ENCODE measurements around the gene PCNX3. TPM values are rescaled to one million over a fixed set of nuclear protein-coding genes. Genes with fewer than 3 reads are reported as not detected.
A peak's percentile ranks its signal among the peaks of the same experiment; 100 is the strongest.

The PCNX3 gene
- total RNA-seq, 2 donors from 2014 or later: 16.1 to 21.8 TPM

DNA sequence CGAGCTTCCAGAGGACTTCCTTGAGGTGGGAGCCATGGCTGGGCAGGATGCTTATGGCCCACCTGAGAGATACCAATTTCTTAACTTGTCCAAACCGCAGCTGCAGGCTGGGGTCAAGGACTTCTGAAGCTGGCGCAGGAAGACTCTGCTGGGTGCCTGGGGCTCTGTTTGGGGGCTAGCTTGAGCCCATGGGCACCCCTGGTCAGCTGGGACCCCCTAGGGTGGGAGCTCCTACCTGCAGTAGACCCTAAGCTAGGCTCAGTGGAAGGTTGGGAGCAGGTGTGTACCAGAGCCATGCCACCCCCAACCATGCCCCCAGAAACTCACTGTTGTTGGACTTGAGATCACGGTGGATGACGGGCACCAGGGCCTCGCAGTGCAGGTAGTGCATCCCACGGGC lies 2.9 kb upstream of the PCNX3 start:
- H3K4me1 ChIP-seq: peaks cover 0 to 80% of the 10 kb centered on the region in 2 donors
- peak overlapping the region; percentile 89 to 91 for H3K27ac ChIP-seq
- TF ChIP-seq, protein P1, sequence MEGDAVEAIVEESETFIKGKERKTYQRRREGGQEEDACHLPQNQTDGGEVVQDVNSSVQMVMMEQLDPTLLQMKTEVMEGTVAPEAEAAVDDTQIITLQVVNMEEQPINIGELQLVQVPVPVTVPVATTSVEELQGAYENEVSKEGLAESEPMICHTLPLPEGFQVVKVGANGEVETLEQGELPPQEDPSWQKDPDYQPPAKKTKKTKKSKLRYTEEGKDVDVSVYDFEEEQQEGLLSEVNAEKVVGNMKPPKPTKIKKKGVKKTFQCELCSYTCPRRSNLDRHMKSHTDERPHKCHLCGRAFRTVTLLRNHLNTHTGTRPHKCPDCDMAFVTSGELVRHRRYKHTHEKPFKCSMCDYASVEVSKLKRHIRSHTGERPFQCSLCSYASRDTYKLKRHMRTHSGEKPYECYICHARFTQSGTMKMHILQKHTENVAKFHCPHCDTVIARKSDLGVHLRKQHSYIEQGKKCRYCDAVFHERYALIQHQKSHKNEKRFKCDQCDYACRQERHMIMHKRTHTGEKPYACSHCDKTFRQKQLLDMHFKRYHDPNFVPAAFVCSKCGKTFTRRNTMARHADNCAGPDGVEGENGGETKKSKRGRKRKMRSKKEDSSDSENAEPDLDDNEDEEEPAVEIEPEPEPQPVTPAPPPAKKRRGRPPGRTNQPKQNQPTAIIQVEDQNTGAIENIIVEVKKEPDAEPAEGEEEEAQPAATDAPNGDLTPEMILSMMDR (IDR thresholded peaks at IDR 0.05): no peak
- DNase-seq (ENCODE audit: low spot score): no peak
- peak overlapping the region; percentile 58 to 77 for H3K4me3 ChIP-seq
- no peaks in the 10 kb centered on the region for H3K27me3 ChIP-seq
- peaks cover 5% of the 10 kb centered on the region for H3K36me3 ChIP-seq
- no peaks in the 10 kb centered on the region for H3K9me3 ChIP-seq

DNA sequence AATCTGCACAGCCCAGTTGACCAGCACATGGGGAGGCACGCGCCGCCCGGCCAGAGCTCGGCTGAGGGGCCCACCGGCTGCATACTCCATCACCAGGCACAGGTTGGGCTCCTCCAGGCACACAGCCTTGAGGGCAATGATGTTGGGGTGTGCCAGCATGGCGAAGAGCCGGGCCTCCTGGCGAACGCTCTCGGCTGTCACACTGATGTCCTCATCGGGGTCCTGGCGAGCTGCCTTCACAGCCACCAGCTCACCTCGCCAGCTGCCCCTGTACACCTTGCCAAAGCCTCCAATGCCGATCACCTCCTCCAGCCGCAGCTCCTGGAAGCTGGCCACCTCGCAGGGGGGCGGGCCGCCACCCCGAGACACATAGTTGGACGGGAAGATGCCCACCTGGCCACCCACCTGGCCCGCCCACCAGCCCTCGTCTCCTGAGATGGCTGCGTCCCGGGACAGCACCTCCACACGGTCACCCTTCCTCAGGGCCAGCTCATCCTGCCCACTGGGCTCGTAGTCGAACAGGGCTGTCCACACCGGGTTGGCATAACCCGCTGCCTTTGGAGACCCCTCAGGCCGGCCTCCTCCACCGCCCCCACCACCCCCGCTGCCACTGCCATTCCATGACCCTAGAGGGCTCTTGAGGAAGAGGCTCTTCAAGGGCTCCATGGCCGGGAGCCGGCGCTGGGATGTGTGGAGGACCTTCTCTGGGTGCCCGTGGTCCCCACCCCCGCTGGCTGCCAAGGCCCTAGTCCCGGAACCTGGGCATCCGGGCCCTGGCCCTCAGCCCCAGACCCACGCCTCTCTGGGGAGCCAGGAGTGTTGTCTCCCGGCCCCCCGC lies 2.3 kb upstream of the PCNX3 start:
- H3K36me3 ChIP-seq: peaks cover 11% of the 10 kb centered on the region
- H3K27me3 ChIP-seq: no peaks in the 10 kb centered on the region
- peak overlapping the region; percentile 58 to 77 for H3K4me3 ChIP-seq
- H3K9me3 ChIP-seq: no peaks in the 10 kb centered on the region
- TF ChIP-seq, protein P1 (IDR thresholded peaks at IDR 0.05): no peak
- no peak for DNase-seq (ENCODE audit: low spot score)
- peaks cover 0 to 74% of the 10 kb centered on the region in 2 donors for H3K4me1 ChIP-seq
- peak overlapping the region; percentile 89 to 91 for H3K27ac ChIP-seq

DNA sequence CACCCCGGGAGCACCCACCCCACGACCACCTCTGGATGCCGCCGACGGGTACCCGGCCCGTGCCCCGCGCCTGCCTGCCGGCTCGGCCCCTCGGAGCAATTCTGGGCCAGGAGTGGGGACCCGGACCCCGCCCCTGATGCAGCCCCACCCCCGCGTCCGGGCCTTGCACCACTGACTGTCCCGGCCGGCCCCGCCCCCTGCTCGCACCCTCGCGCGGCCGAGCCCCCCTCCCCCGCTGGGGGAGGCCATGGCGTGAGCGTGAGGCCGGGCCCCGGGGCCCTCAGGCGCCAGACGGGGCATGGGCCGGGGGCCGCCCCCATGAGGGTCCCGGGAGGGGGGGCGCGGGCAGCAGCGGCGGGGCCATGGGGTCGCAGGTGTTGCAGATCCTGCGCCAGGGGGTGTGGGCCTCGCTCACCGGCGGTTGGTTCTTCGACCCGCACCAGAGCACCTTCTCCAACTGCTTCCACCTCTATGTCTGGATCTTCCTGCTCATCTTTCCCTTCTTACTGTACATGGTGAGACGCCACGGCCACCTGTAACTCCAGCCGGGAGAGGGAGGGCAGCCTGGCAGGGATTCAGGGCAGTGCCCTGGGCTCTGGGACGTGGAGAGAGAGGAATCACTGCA lies 486 bp downstream of the PCNX3 start:
- Histone ChIP-seq H3K36me3 (peaks cover 39% of the 10 kb centered on the region), H3K9me3 (no peaks in the 10 kb centered on the region), H3K4me1 (peaks cover 0 to 46% of the 10 kb centered on the region in 2 donors)

DNA sequence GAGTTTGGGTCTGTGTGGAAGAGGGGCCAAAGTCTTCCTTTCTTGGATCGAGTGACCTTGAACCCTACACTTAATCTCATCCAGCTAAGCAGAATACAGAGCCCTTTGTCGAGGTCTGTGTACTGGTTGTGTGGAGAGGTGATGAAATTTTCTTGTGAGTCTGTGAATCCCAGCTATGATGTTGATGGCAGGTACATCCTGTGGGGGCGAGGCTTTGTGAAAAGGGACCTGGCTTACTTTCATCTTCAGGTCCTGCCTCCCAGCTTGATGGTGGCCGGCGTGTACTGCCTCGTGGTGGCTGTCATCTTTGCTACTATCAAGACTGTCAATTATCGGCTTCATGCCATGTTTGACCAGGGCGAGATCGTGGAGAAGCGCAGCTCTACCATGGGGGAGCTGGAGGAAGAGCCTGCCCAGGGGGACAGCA lies 1.0 kb downstream of the PCNX3 start:
- H3K36me3 ChIP-seq: peaks cover 44% of the 10 kb centered on the region
- H3K27ac ChIP-seq: peak overlapping the region in 1 of 2 donors; percentile 89
- H3K4me1 ChIP-seq: peaks cover 0 to 41% of the 10 kb centered on the region in 2 donors

More for the DNA sequence above, 486 bp downstream of the PCNX3 start:
- H3K27me3 ChIP-seq: no peaks in the 10 kb centered on the region
- DNase-seq (ENCODE audit: low spot score): no peak
- H3K27ac ChIP-seq: peak overlapping the region; percentile 89
- TF ChIP-seq, protein P1 (IDR thresholded peaks at IDR 0.05): no peak
- peak overlapping the region; percentile 92 to 99 for H3K4me3 ChIP-seq

DNA sequence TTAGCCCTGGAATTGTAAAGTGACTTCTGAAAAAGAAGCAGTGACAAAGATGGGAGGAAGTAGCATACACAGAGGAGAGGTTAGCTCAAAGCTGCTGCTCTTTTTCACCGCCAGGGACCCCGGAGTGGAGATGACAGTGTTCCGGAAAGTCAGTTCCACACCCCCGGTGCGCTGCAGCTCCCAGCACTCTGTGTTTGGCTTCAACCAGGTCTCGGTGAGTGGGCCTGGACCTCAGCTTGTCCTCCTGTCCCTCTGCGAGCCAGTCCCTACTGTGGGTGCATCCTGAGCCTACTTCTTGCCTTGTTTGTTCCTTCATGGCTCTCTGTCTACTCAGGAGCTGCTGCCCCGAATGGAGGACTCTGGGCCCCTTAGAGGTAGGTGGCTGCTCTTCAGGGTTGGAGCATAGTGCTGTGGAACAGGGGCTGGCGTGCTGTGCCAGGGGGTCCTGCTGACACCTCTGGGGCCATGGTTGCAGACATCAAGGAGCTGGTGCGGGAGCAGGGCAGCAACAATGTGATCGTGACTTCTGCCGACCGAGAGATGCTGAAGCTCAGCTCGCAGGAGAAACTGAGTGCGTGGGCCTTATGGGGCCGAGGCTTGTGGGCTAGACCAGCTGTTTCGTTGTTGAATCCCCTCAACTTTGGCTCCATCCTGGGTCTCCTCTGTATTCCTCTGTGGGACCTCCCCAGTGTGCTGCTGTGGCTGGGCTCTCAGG lies 1.7 kb downstream of the PCNX3 start:
- no peak overlapping the region for H3K27ac ChIP-seq

More for the DNA sequence above, 1.0 kb downstream of the PCNX3 start:
- TF ChIP-seq, protein P1 (IDR thresholded peaks at IDR 0.05): no peak
- Histone ChIP-seq H3K27me3 (no peaks in the 10 kb centered on the region), H3K9me3 (no peaks in the 10 kb centered on the region), H3K4me3 (peak overlapping the region; percentile 92 to 99)
- no peak for DNase-seq (ENCODE audit: low spot score)

More for the DNA sequence above, 1.7 kb downstream of the PCNX3 start:
- no peaks in the 10 kb centered on the region for H3K9me3 ChIP-seq
- no peak for DNase-seq (ENCODE audit: low spot score)
- H3K4me3 ChIP-seq: no peak overlapping the region
- no peaks in the 10 kb centered on the region for H3K27me3 ChIP-seq
- peaks cover 44% of the 10 kb centered on the region for H3K36me3 ChIP-seq
- H3K4me1 ChIP-seq: peaks cover 0 to 34% of the 10 kb centered on the region in 2 donors
- TF ChIP-seq, protein P1 (IDR thresholded peaks at IDR 0.05): no peak
